Caco-2 (cell line): ENCODE data around the gene CHKA. TPM values are rescaled to one million over a fixed set of nuclear protein-coding genes. Genes with fewer than 3 reads are reported as not detected.

Source experiments
- BruUV-seq: library from RNA; stranded (reverse); fragments of 400-500 nt; replicated peaks from 2 replicates; lab custom pipeline; 2021; lab: Mats Ljungman, UMichigan
- CTCF ChIA-PET: fragments of 300-600 bp; sonication (Branson Sonifier 250); formaldehyde crosslinking; loops from one replicate; lab custom pipeline; 2022; ENCODE audit warnings: antibody characterized with exemption; lab: Charles Lee
- POLR2A ChIA-PET: fragments of 300-600 bp; sonication (Branson Sonifier 250); formaldehyde crosslinking; loops from one replicate; lab custom pipeline; 2022; ENCODE audit warnings: antibody characterized with exemption; lab: Charles Lee
- DNase-seq, 2 experiments: peaks; one replicate each; pipeline versions ENCODE4 v3.0.0 to v3.0.0-alpha.2; 2020 to 2022
- H3K27me3 ChIP-seq: replicated peaks from 2 replicates; pipeline ENCODE4 v1.6.0; 2011; ENCODE audit warnings: low read length; ENCODE audit not compliant: control insufficient read depth, insufficient read depth
- H3K36me3 ChIP-seq: 2 replicates; pipeline ENCODE4 v1.5.1; 2011; ENCODE audit warnings: low read length; ENCODE audit not compliant: control insufficient read depth, insufficient read depth
- H3K4me1 ChIP-seq: fragments of 250-450 bp; sonication (Bioruptor Pico); 2 replicates; pipeline ENCODE4 v1.5.1; 2020; ENCODE audit warnings: mild to moderate bottlenecking
- H3K4me3 ChIP-seq: 2 replicates; pipeline ENCODE4 v1.5.1; 2011; ENCODE audit warnings: low read depth, mild to moderate bottlenecking, control low read depth, low read length
- H3K9me3 ChIP-seq: fragments of 250-450 bp; sonication (Bioruptor Pico); 2 replicates; pipeline ENCODE4 v1.5.1; 2020; ENCODE audit warnings: mild to moderate bottlenecking, moderate library complexity
- H3K27ac Mint-ChIP-seq: one replicate; pipeline ENCODE4 v1.8.0; 2022; ENCODE audit warnings: mixed read lengths; ENCODE audit not compliant: unreplicated experiment
- H3K27me3 Mint-ChIP-seq: one replicate; pipeline ENCODE4 v1.8.0; 2022; ENCODE audit warnings: mixed read lengths; ENCODE audit not compliant: insufficient read depth, unreplicated experiment
- H3K36me3 Mint-ChIP-seq: one replicate; pipeline ENCODE4 v1.8.0; 2022; ENCODE audit warnings: mild to moderate bottlenecking, mixed read lengths; ENCODE audit not compliant: insufficient read depth, unreplicated experiment
- H3K4me1 Mint-ChIP-seq: one replicate; pipeline ENCODE4 v1.8.0; 2022; ENCODE audit warnings: low read depth, mixed read lengths; ENCODE audit not compliant: unreplicated experiment
- H3K4me3 Mint-ChIP-seq: one replicate; pipeline ENCODE4 v1.8.0; 2022; ENCODE audit warnings: mild to moderate bottlenecking, moderate library complexity, mixed read lengths; ENCODE audit not compliant: unreplicated experiment
- H3K9me3 Mint-ChIP-seq: one replicate; pipeline ENCODE4 v1.8.0; 2022; ENCODE audit warnings: mixed read lengths; ENCODE audit not compliant: unreplicated experiment
- CTCF ChIP-seq, 2 experiments: fragments of 200-600 bp in 1 of 2; IDR thresholded peaks; 1 replicate in 1 of 2; 2 replicates in 1 of 2; pipeline versions ENCODE4 v1.5.1 to v1.8.0; 2011 to 2022; ENCODE audit warnings: antibody characterized with exemption in 1 of 2, control low read depth in 1 of 2, inconsistent platforms in 1 of 2, low read depth in 1 of 2, low read length in 1 of 2, mild to moderate bottlenecking in 1 of 2, moderate library complexity in 1 of 2; ENCODE audit not compliant: insufficient read depth in 1 of 2, severe bottlenecking in 1 of 2, unreplicated experiment in 1 of 2
- intact Hi-C: fragments of 100-400 bp; cut with micrococcal nuclease; formaldehyde crosslinking; loops from one replicate; pipeline ENCODE4 v1.10.0; 2022; ENCODE audit not compliant: unreplicated experiment
- total RNA-seq: library from RNA; stranded (reverse); gene quantifications from 2 replicates; pipeline ENCODE4 v1.2.3, GENCODE V29; 2022

CHKA gene
- total RNA-seq, 1 experiment from 2014 or later = 169 TPM

GRCh38 chr11:68146010-68146540 lies 24.9 kb upstream of the CHKA start:
- no peaks in the 10 kb centered on the region for H3K36me3 ChIP-seq
- H3K9me3 Mint-ChIP-seq = no peaks in the 10 kb centered on the region
- H3K4me1 Mint-ChIP-seq = peaks cover 26% of the 10 kb centered on the region
- H3K36me3 Mint-ChIP-seq = no peaks in the 10 kb centered on the region
- DNase-seq = peak in 1 of 2 experiments; percentile 30
- no peaks in the 10 kb centered on the region for H3K9me3 ChIP-seq
- no peaks in the 10 kb centered on the region for H3K27me3 Mint-ChIP-seq
- no peaks in the 10 kb centered on the region for H3K27me3 ChIP-seq
- H3K4me3 Mint-ChIP-seq = no peak overlapping the region
- H3K4me1 ChIP-seq = peaks cover 41% of the 10 kb centered on the region
- ChIA-PET CTCF (interaction anchor here (1.0 to 1.5 kb wide), 3 partner anchors 8 to 18 kb away, joined by 3 to 15 read pairs (median 4); no protein-coding TSS in a partner anchor), POLR2A (interaction anchor here (0.6 to 1.4 kb wide), 2 partner anchors 8 to 126 kb away, joined by 3 to 11 read pairs; no protein-coding TSS in a partner anchor)
- intact Hi-C loops = loop anchor here (5.0 kb wide), 1 partner anchor 39 kb away; no protein-coding TSS in a partner anchor
- TF ChIP-seq CTCF (IDR thresholded peaks at IDR 0.05; ENCODE audit: insufficient read depth in 1 of 2, low read depth in 1 of 2, low read length in 1 of 2, severe bottlenecking in 1 of 2, unreplicated experiment in 1 of 2) = no peak
- BruUV-seq = no TSS peak
- H3K27ac Mint-ChIP-seq = peak overlapping the region; percentile 75
- H3K4me3 ChIP-seq = no peak overlapping the region

GRCh38 chr11:68145120-68145866 lies 24.1 kb upstream of the CHKA start:
- BruUV-seq = no TSS peak
- ChIA-PET CTCF (no interaction called here), POLR2A (no interaction called here)
- H3K9me3 Mint-ChIP-seq = no peaks in the 10 kb centered on the region
- peak in 1 of 2 experiments; percentile 53 for DNase-seq
- H3K9me3 ChIP-seq = no peaks in the 10 kb centered on the region
- H3K36me3 ChIP-seq = no peaks in the 10 kb centered on the region
- peak overlapping the region; percentile 75 for H3K27ac Mint-ChIP-seq
- no peak overlapping the region for H3K4me3 Mint-ChIP-seq
- peaks cover 40% of the 10 kb centered on the region for H3K4me1 ChIP-seq
- peaks cover 26% of the 10 kb centered on the region for H3K4me1 Mint-ChIP-seq
- no peaks in the 10 kb centered on the region for H3K27me3 Mint-ChIP-seq
- H3K4me3 ChIP-seq = no peak overlapping the region
- no peak for TF ChIP-seq CTCF (IDR thresholded peaks at IDR 0.05; ENCODE audit: insufficient read depth in 1 of 2, low read depth in 1 of 2, low read length in 1 of 2, severe bottlenecking in 1 of 2, unreplicated experiment in 1 of 2)
- no peaks in the 10 kb centered on the region for H3K36me3 Mint-ChIP-seq
- H3K27me3 ChIP-seq = no peaks in the 10 kb centered on the region
- intact Hi-C loops = loop anchor here (5.0 kb wide), 1 partner anchor 38 kb away; no protein-coding TSS in a partner anchor

GRCh38 chr11:68143310-68143689 lies 22.1 kb upstream of the CHKA start:
- no peaks in the 10 kb centered on the region for H3K27me3 ChIP-seq
- peaks cover 37% of the 10 kb centered on the region for H3K4me1 ChIP-seq
- POLR2A ChIA-PET = no interaction called here
- Mint-ChIP-seq H3K4me1 (peaks cover 29% of the 10 kb centered on the region), H3K27ac (no peak overlapping the region), H3K36me3 (peaks cover 5% of the 10 kb centered on the region), H3K4me3 (no peak overlapping the region), H3K9me3 (no peaks in the 10 kb centered on the region), H3K27me3 (no peaks in the 10 kb centered on the region)
- no peaks in the 10 kb centered on the region for H3K9me3 ChIP-seq
- no peak for TF ChIP-seq CTCF (IDR thresholded peaks at IDR 0.05; ENCODE audit: insufficient read depth in 1 of 2, low read depth in 1 of 2, low read length in 1 of 2, severe bottlenecking in 1 of 2, unreplicated experiment in 1 of 2)
- intact Hi-C loops = no loop called here
- CTCF ChIA-PET = no interaction called here
- no TSS peak for BruUV-seq
- no peak overlapping the region for H3K4me3 ChIP-seq
- H3K36me3 ChIP-seq = no peaks in the 10 kb centered on the region
- no peak for DNase-seq
